ENCODE measurements around the gene CLASP2.
"Not testable (repeated sequence)": the region's sequence is repeated elsewhere in the genome, so short reads cannot be mapped to it uniquely, and the experiment has no call there.

Gene CLASP2

DNA sequence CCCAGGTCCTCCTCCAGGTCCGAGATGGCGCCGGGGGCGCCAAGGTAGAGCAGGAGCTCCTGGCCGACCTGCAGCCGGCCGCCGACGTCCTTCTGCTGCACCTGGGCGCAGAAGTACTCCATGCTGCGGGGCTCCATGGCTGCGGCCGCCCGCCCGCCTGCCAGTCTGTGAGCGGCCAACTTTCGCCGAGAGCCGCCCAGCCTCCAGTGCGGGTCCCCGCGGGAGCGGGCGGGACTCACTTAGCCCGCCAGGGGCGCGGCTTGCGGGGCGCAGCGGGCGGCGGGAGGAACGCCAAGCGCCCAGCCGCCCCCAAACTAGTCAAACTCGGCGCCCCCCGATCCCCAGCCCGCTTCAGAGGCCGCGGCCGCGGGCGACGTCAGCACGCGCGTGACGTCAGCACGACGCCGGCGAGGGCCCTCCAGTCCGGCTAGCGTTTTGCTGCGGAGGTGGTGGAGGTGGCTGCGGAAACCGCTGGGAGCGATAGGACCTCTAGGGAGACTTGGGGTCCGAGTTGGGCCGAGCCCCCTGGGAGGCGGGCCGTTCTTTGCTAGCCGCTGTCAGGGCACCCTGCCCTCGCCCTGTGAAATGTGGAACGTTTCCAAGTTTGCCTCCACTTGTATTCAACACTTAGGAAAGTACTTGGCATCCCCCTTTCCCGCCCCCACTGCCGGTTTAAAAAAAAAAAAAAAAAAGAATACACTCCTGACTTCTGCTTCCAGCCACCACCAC lies at the start of gene CLASP2:
CLASP2 (minus strand) TSS at position 389 of the 729 bp plus-strand sequence; CDS start at position 137, 252 bp downstream.
- DNase-seq = no peak

DNA sequence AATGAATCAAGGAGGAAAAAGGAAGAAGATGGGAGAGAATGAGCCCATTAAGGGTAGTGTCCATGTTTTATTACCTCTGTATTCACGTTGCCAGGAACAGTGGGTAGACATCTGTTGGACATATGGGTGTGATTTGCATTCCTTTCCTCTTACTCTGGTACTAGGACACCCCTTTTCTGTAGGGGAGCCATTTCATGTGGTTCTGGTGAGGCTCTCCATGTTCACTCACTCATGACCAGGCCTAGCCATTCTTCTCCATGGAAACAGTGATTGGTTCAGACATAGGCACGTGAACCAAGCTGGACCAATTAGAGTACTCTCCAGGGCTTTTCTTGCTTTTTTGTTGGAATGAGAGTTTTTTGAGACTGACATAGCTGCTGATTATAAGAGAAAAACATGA lies 40.8 kb upstream of the CLASP2 start:
- DNase-seq = no peak

GRCh38 chr3:33758281-33758680 lies 40.2 kb upstream of the CLASP2 start:
- no peak for DNase-seq

GRCh38 chr3:33754391-33754790 lies 36.3 kb upstream of the CLASP2 start:
- DNase-seq = not testable (repeated sequence)

DNA sequence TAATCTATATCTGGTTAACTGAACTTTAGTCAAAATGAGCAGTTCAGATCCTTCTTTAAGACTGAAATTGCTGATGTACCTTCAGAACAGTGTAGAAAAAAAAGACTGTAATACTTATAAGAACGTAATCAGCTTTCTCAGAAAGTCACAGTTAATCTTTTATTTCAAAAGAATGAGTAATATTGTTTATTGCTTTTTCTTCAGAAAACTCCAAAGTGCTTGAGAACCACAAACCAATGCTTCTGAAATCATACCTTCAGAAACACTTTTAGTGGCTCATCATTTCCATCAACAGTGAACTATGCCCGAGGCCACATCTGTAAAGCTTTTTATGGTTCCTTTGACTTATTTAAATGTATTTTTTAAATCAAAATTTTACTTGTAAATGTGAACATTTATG lies 33.3 kb upstream of the CLASP2 start:
- DNase-seq = no peak

GRCh38 chr3:33750211-33750548 lies 32.1 kb upstream of the CLASP2 start:
- DNase-seq = no peak

DNA sequence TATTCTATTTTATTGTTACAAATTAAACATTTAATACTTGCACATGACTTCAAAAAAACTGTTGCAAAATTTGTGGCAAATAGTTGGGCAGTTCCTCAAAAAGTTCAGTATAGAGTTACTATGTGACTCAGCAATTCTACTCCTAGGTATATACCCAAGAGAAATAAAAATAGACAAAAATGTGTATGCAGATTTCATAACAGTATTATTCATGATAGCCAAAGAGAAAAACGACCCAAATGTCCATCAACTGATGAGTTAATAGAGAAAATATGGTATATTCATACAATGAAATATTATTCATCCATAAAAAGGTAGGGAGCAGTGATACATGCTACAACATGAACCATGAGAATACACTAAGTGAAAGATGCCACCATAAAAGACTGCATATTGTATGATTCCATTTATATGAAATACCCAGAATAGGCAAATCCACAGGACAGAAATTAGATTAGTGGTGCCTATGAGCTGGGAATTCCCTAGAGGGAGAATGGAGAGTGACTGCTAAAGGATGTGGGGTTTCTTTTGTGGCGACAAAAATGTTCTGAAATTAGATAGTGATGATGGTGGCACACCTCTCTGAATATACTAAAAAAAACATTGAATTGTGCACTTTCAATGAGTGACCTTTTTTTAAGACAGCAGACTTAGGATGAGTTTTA lies 31.6 kb upstream of the CLASP2 start:
- no peak for DNase-seq

- DNase-seq = no peak
Observed at GRCh38 chr3:33746416-33747116, 28.5 kb upstream of the CLASP2 start.

DNA sequence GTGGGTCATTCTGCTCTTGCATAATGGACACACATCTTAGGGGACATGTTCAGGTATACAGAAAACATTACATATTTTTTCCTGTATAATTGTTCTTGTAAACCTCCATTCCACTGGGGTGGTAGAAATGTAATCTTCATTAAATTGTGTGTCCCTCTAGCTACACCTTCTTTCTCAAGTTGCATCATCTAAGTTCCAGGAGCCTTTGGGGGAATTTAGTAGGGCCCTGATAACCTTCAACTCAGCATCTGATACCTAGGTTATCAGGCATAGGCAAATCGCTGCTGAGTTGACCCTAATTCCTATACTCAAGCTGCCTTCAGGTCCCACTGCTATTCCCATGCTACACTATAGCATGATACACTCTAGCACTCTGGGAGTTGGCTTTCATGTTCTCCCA lies 19.1 kb upstream of the CLASP2 start:
- no peak for DNase-seq

GRCh38 chr3:33732394-33732793 lies 14.3 kb upstream of the CLASP2 start:
- no peak for DNase-seq

- DNase-seq = no peak
Observed at GRCh38 chr3:33729993-33730392, 11.9 kb upstream of the CLASP2 start.

- no peak for DNase-seq
Observed at GRCh38 chr3:33724256-33724655, 6.2 kb upstream of the CLASP2 start.

GRCh38 chr3:33722626-33723370 lies 4.7 kb upstream of the CLASP2 start:
- DNase-seq = no peak

DNA sequence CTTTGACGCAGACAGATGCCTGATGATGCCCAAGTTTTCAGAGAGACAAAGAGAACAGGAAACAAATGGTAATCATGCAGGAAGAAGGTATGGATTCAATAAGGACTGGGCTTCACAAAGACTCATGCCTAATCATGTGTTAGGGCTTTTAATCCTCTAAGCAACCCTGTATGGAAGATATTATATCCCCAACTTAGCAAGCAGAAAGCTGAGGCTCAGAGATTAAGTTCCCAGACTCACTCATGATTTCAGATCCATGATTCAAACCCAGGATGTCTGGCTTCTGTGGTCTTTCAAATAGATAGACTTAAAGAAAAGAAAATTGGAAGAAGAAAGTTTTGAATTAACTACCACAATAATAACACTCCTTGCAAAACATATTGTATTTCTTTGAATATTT lies 4.1 kb upstream of the CLASP2 start:
- DNase-seq = no peak

- DNase-seq = no peak
Observed at GRCh38 chr3:33718595-33718907, 497 bp upstream of the CLASP2 start.

GRCh38 chr3:33717616-33717865 lies 513 bp downstream of the CLASP2 start:
- no peak for DNase-seq

- DNase-seq = no peak
Observed at GRCh38 chr3:33716227-33716626, 1.8 kb downstream of the CLASP2 start.

DNA sequence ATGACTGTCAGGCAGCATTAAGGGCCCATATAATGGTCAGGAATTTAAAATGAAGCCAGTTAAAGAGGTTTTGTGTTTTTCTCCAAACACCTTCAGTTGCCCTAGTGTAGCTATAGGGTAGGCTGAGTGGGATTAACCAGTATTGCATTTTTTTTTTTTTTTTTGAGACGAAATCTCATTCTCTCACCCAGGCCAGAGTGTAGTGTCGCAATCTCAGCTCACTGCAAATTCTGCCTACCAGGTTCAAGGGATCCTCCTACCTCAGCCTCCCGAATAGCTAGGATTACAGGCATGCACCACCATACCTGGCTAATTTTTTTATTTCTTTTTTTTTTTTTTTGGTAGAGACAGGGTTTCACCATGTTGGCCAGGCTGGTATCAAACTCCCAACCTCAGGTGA lies 7.0 kb downstream of the CLASP2 start:
- DNase-seq = no peak

DNA sequence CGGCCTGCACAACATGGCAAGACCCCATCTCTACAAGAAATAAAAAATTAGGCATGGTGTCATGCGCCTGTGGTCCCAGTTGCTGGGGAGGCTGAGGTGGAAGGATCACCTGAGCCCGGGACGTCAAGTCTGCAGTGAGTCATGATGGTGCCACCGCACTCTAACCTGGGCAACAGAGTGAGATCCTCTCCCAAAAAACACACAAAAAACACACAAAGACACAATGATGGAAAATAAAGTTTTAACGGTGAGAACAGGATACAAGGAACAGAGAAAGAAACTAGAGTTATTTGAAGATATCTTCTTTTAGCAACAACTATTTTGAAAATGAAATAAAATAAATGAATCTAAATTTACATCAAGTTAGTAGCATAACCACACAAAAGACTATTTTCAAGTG lies 12.0 kb downstream of the CLASP2 start:
- DNase-seq = no peak

DNA sequence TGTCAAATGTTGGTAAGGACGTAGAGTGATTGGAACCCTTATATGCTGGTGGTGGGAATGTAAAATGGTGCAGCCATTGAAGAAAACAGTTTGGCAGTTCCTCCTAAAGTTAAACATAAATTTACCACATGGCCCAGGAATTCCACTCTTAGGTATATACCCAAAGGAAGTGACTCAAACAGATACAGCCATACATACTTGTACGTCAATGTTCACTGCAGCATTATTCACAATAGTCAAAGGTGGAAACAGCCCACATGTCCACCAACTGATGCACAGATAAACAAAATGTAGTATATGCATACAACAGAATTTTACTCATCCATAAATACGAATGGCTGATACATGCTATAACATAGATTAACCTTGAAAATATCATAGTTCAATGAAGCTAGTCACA lies 13.2 kb downstream of the CLASP2 start:
- no peak for DNase-seq

- DNase-seq = no peak
Observed at GRCh38 chr3:33699275-33699674, 18.8 kb downstream of the CLASP2 start.

GRCh38 chr3:33694944-33695343 lies 23.1 kb downstream of the CLASP2 start:
- no peak for DNase-seq

GRCh38 chr3:33690341-33690740 lies 27.7 kb downstream of the CLASP2 start:
- DNase-seq = no peak

DNA sequence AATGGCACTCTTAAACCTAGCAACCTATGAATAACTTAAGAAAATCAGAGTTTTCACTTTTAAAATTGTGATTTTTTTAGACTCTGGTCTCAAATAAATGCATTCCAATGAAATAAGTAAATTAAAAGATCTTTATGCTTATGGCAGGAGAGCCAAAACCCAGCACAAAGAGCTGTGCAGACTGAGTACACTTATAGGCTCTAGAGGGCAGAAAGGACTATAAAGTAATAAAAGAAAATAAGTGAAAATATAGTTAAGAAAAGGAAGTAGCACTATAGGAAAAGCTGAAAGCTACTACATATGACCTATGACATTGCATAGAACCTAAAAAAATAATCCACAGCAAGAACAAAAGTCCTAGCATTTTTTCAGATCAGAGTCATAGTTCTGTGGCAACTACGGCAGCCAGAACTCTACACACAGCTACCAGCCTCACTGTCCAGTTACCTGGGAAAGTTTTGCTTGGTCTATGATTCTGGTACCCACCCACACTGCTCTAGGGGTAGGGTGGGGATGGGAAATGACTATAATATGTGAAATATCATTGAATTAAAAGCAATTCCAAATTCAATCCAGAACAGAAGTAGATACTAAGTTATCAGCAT lies 30.5 kb downstream of the CLASP2 start:
- no peak for DNase-seq

Measured in NCI-H187 treated with DMSO at 0.1 percent for 48 hours (cell line).